Head of caudate nucleus (tissue), 42 donors: ENCODE results near the gene SCAMP1.
"Not testable (repeated sequence)": the region's sequence is repeated elsewhere in the genome, so short reads cannot be mapped to it uniquely, and the experiment has no call there.

ENCODE experiments used
- DNase-seq, 42 donors: peaks; one replicate each; pipeline versions ENCODE4 v3.0.0 to v3.0.0-alpha.2; 2020 to 2021; ENCODE audit warnings: mixed read lengths in 7 of 42
- intact Hi-C: fragments of 100-400 bp; cut with DNase I; formaldehyde crosslinking; loops from one replicate; pipeline ENCODE4 v1.15.0; 2022

Gene SCAMP1

DNA sequence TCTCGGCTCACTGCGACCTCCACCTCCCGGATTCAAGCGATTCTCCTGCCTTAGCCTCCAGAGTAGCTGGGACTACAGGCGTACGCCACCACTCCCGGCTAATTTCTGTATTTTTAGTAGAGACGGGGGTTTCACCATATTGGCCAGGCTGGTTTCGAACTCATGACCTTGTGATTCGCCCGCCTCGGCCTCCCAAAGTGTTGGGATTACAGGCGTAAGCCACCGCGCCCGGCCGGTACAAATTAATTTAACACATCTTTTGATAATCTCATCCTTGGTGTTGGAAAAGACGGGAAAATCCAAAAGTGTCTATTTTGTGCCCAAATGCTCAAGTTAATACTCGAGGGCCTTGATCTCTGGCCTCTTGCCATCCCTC lies 974 bp upstream of the SCAMP1 start:
- intact Hi-C loops = not testable (repeated sequence)
- DNase-seq = peak in 5 of 42 donors; percentile 3 to 45 (median 15)

DNA sequence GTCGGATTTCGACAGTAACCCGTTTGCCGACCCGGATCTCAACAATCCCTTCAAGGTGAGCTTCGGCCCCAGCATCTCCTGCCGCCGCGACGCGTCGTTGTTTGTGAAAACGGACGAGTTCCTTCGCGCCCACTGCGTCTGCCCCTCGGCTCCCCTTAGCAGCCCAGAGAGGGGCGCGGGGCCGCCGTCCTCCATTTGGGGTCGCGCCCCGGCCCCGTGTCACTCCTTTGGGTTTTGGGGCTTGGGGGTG lies 182 bp downstream of the SCAMP1 start:
- peak in 1 of 42 donors; percentile 15 for DNase-seq
- intact Hi-C loops = loop anchor here (1.0 to 10.0 kb wide), 2 partner anchors 66 to 614 kb away; partner anchors contain the start of gene AP3B1

DNA sequence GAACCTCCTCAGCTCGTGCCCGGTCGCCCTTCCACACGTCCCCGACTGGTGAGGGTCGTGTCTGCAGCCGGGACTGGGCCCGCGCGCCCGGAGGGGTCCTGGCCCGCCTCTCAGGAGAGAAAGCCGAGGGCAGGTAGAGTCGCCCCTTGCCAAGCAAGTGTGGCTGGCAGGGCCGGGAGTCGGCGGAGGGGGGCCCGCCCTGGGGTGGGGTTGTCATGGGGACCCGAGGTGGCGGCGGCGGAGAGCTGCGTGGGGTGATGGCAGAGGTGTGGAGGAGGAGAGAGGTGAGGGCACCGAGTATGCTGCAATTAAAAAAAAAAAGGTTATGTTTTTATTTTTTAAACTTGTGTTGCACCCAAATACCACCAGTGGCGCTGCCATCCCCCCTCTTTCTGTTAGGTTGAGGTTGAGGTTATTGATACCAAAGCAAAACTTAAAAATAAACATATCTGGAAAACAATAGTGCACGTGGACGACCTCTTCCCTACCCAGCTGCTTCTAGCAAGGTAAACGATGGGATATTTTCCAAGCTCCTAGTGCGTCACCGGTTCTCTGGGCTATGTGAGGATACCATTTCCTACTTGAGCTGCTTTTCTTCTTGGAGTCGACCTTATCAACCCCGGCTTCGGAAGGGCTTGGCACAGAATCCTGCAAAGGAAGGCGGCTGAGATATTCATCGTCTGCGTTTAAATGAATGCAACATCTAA lies 660 bp downstream of the SCAMP1 start:
- DNase-seq = peak; percentile 9 to 83 (median 69)
- intact Hi-C loops = loop anchor here (1.0 to 10.0 kb wide), 2 partner anchors 67 to 614 kb away; partner anchors contain the start of gene AP3B1

DNA sequence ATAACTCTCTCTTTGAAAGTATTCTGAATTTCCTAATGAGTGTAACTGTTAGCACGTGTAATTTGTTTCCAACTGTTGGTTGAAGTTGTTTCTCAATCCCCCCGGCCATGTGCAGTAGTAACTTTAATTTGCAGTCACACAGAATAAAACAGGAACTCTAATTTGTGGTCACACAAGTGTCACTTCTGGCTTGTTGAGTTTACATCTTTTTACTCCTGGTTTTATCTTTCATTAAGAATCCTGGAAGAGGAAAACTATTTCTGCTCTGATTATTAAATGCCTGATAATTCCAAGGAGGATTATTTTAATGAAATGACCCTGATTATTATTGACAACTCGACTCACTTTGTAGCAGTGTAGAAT lies 1.2 kb downstream of the SCAMP1 start:
- intact Hi-C loops = loop anchor here (10.0 kb wide), 1 partner anchor 613 kb away; no protein-coding TSS in a partner anchor
- no peak for DNase-seq

DNA sequence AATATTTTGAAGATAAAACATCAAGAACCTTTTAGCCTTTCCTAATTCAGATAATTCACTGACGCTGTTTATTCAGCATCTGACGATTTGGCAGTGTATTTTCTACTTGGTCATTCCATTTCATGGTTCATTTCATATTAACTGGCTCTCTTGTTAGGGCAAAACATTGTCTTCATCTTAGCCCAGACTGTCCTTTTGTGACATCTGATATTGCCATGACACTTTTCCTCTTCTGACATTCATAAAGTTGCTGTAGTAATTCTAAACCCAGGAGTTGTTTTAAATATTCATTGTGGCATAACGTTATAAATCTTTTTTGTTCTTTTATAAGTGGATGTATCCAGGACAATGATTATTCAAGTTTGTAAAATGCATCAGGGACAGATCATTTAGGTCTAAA lies 1.8 kb downstream of the SCAMP1 start:
- no peak for DNase-seq

DNA sequence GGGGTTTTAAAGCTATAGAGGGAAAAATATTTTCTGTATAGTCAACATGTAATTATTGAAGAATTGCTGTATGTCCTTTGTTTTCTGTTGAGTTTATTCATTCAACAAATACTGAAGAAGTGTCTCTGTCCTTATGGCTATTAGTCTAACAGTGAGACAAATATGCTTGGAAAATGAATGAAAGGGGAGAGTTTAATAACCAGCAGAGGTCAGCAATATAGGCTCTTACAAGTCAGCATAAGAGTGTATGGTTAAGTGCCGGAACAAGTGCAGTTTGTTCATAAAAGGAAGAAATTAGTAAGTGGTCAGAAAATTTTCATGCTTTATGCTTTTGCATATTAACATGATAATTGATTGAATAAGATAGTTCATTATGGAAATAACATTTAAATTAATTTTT lies 3.6 kb downstream of the SCAMP1 start:
- DNase-seq = no peak
- intact Hi-C loops = loop anchor here (10.0 kb wide), 1 partner anchor 611 kb away; no protein-coding TSS in a partner anchor

More for the DNA sequence above, 1.8 kb downstream of the SCAMP1 start:
- intact Hi-C loops = loop anchor here (10.0 kb wide), 1 partner anchor 613 kb away; no protein-coding TSS in a partner anchor

DNA sequence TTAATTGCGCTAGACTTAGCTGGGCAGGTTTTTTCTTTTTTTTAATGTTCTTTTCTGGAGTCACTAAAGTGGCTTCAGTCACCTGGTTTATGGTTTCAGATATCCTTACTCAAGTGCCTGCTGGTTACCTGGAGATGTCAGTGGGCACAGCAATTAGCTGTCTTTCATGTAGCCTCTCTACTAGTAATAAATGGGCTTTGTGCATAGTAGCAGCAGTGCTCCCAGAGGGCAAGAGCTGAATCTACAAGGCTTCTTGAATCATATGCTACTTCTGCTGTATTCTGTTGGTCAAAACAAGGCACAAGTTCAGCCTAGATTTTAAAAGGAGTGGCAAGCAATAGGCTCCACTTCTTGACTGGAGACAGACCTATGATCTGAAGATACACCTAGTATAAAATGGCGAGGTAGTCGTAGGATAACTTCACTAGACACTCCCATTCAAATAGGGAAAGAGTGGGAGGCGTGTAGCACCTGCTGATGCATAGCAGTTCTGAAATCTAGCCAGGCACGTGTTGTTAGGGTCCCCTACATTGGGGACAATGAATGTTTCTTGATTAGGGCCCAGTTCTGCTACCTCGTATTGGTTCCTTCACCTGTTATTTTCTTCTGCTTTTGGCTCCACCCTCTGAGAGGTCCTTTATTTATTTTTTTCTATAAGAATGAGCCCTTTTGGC lies 7.0 kb downstream of the SCAMP1 start:
- intact Hi-C loops = loop anchor here (10.0 kb wide), 1 partner anchor 607 kb away; no protein-coding TSS in a partner anchor
- DNase-seq = no peak

DNA sequence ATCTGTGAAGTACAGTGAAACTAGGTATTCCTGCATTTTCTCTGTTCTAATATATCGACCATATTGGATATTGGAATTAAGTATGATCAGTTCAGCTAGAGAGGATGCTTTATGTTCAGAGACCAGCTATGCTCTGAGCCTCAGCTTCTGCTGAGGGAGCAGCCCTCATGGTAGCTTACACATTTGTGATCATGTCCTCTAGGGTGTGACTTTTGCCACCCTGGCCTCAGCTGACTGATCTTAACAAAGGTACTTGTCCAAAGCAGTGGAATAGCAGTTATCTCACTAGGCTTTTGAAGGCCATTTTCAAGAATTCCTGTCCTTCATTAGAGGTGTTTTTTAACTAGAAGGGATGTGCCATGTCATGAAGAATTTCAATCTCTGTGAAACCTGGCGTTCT lies 9.3 kb downstream of the SCAMP1 start:
- intact Hi-C loops = loop anchor here (10.0 kb wide), 1 partner anchor 605 kb away; no protein-coding TSS in a partner anchor
- no peak for DNase-seq

GRCh38 chr5:78373231-78373630 lies 12.8 kb downstream of the SCAMP1 start:
- intact Hi-C loops = no loop called here

GRCh38 chr5:78376315-78376714 lies 15.9 kb downstream of the SCAMP1 start:
- no peak for DNase-seq
- intact Hi-C loops = no loop called here

More at GRCh38 chr5:78373231-78373630, 12.8 kb downstream of the SCAMP1 start:
- DNase-seq = no peak

DNA sequence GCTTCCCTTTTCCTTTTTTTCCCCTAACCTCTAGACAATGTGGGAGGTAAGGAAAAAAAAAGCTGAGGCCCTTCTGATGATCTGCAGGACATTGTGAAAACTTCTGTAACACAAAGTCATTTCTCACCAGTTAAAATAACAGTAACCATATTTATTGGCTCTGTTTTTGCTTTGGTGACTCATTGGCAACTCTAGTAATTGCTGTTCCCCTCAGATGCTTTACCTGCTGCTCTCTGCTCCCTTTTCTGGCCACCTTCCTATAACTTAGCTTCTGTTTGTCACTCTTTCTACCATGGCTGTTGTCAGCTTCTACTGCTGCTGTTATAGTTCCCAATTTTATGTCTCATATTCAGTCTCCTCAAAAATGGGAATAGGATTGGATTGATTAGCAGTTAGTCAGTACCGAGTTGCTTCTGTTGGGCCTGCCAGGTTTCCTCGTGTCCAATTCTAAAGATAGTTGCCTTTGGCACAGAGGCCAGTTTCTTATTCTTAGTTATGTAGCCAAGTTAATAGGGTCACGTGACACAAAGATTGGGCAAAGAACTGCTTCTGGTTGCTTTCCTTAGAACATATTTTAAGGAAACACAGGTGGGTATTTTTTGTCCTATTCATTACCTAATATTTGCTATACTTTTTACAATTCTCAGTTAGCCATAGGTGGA lies 16.8 kb downstream of the SCAMP1 start:
- peak in 1 of 42 donors; percentile 7 for DNase-seq
- intact Hi-C loops = no loop called here

- no peak for DNase-seq
- intact Hi-C loops = no loop called here
Observed at GRCh38 chr5:78377718-78378105, 17.3 kb downstream of the SCAMP1 start.

DNA sequence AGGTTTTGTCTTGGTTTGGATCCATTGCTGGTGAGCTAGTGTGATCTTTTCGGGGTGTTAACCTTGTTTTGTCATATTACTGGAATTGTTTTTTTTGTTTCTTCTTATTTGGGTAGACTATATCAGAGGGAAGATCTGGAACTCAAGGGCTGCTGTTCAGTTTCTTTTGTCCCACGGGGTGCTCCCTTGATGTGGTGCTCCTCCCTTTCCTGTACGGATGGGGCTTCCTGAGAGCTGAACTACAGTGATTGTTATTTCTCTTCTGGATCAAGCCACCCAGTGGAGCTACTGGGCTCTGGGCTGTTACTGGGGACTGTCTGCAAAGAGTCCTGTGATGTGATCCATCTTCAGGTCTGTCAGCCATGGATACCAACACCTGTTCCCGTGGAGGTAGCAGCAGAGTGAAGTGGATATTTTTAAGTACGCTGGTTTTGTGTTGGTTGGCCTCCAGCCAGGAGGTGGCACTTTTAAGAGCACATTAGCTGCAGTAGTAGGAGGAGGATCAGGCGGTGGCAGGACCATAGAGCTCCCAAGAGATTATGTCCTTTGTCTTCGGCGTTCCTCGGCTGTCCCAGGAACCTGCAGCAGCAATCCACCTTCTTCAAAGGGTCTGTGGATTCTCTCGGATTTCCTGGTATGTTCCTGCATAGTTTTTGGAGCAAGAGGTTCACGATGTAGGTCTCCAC lies 27.2 kb downstream of the SCAMP1 start:
- intact Hi-C loops = no loop called here

DNA sequence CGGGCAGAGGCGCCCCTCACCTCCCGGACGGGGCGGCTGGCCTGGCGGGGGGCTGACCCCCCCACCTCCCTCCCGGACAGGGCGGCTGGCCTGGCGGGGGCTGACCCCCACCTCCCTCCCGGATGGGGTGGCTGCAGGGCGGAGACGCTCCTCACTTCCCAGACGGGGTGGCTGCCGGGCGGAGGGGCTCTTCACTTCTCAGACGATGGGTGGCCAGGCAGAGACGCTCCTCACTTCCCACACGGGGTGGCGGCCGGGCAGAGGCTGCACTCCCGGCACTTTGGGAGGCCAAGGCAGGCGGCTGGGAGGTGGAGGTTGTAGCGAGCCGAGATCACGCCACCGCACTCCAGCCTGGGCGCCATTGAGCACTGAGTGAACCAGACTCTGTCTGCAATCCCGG lies 30.9 kb downstream of the SCAMP1 start:
- DNase-seq, intact Hi-C loops: not testable (repeated sequence)

More for the DNA sequence above, 27.2 kb downstream of the SCAMP1 start:
- no peak for DNase-seq

DNA sequence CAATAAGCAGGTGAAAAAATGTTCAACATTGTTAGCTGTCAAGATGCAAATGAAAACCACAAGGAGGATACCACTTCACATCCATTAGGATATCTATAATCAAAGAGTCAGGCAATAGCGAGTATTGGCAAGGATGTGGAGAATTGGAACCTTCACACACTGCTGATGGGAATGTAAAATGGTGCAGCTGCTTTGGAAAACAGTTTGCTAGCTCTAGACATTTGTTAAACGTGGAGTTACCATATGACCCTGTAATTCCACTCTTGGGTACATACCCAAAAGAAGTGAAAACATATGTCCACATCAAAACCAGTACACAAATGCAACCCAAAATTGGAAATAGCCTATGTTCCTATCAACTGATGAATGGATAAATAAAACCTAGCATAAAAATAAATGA lies 37.4 kb downstream of the SCAMP1 start:
- intact Hi-C loops = no loop called here
- no peak for DNase-seq

DNA sequence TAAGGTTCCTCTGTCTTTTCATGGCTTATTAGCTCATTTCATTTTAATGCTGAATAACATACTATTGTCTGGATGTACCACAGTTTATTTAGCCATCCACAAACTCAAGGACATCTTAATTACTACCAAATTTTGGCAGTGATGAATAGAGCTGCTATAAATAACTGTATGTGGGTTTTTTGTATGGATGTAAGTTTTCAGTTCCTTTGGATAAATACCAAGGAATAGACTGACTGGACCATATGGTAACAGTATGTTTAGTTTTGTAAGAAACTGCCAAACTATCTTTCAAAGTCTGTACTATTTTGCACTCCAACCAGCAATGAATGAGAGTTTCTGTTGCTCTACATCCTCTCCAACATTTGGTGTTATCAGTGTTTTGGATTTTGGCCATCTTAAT lies 38.7 kb downstream of the SCAMP1 start:
- intact Hi-C loops = no loop called here
- no peak for DNase-seq

DNA sequence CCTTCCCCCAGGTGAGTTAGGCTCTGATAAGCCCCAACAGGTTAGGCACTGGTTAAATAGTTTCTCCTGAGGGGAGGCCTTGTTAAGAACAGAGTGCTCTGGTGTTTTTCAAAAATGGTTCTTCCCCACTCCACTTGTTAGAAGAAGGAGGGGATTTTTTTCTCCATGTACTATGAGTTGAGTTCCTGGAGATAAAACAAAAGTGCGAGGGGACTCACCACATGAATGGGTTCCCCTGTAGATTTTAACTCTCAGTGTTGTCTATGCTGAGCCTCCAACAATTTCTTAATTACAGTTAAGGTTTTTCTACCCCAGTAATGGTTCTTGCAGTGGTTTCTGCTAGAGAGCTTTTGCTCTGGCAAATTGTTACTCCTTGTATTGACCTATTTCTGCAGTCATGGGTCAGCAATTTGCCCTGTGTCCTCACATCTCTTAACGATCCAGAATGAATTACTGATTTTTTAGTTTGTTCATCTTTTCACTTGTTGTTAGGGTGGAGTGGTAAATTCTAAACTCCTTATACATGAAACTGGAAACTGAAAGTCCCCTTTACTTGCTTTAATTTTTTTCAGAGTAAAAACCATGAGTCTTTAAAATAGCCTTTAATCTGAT lies 44.4 kb downstream of the SCAMP1 start:
- no peak for DNase-seq
- intact Hi-C loops = no loop called here

- DNase-seq = no peak
- intact Hi-C loops = no loop called here
Observed at GRCh38 chr5:78405829-78406750, 45.7 kb downstream of the SCAMP1 start.
